Calu3 (cell line): Measurements from ENCODE around the gene PXMP2. TPM values are rescaled to one million over a fixed set of nuclear protein-coding genes. Genes with fewer than 3 reads are reported as not detected.
A peak's percentile ranks its signal among the peaks of the same experiment; 100 is the strongest.

ENCODE experiments used
- BruUV-seq: library from RNA; stranded (reverse); fragments of 400-500 nt; replicated peaks from 2 replicates; lab custom pipeline; 2021; lab: Mats Ljungman, UMichigan
- CTCF ChIA-PET: fragments of 300-600 bp; sonication (Branson Sonifier 250); formaldehyde crosslinking; loops from one replicate; lab custom pipeline; 2022; ENCODE audit warnings: antibody characterized with exemption; lab: Charles Lee
- DNase-seq: peaks from one replicate; pipeline ENCODE4 v3.0.0; 2022
- H3K27ac Mint-ChIP-seq: one replicate; pipeline ENCODE4 v1.8.0; 2022; ENCODE audit warnings: mixed read lengths; ENCODE audit not compliant: unreplicated experiment
- H3K27me3 Mint-ChIP-seq: one replicate; pipeline ENCODE4 v1.8.0; 2022; ENCODE audit warnings: mixed read lengths; ENCODE audit not compliant: unreplicated experiment
- H3K36me3 Mint-ChIP-seq: one replicate; pipeline ENCODE4 v1.8.0; 2022; ENCODE audit warnings: mild to moderate bottlenecking, moderate library complexity, mixed read lengths; ENCODE audit not compliant: insufficient read depth, unreplicated experiment
- H3K4me1 Mint-ChIP-seq: one replicate; pipeline ENCODE4 v1.8.0; 2022; ENCODE audit warnings: mild to moderate bottlenecking, low read depth, mixed read lengths; ENCODE audit not compliant: unreplicated experiment
- H3K4me3 Mint-ChIP-seq: one replicate; pipeline ENCODE4 v1.8.0; 2022; ENCODE audit warnings: mild to moderate bottlenecking, low read depth, moderate library complexity, mixed read lengths; ENCODE audit not compliant: unreplicated experiment
- H3K9me3 Mint-ChIP-seq: one replicate; pipeline ENCODE4 v1.8.0; 2022; ENCODE audit warnings: low read depth, mixed read lengths; ENCODE audit not compliant: unreplicated experiment
- CTCF ChIP-seq: fragments of 200-600 bp; IDR thresholded peaks from one replicate; pipeline ENCODE4 v1.8.0; 2022; ENCODE audit warnings: antibody characterized with exemption; ENCODE audit not compliant: unreplicated experiment
- intact Hi-C: fragments of 100-400 bp; cut with micrococcal nuclease; formaldehyde crosslinking; loops from one replicate; pipeline ENCODE4 v1.10.0; 2022; ENCODE audit not compliant: unreplicated experiment
- total RNA-seq: library from RNA; stranded (reverse); gene quantifications from 2 replicates; pipeline ENCODE4 v1.2.3, GENCODE V29; 2022

Gene PXMP2
- total RNA-seq, 1 experiment from 2014 or later: 41.9 TPM

- no peaks in the 10 kb centered on the region for H3K9me3 Mint-ChIP-seq
- no peak for TF ChIP-seq CTCF
- CTCF ChIA-PET: no interaction called here
- BruUV-seq: no TSS peak
- no peak for DNase-seq
- H3K27me3 Mint-ChIP-seq: no peaks in the 10 kb centered on the region
- peaks cover 99% of the 10 kb centered on the region for H3K36me3 Mint-ChIP-seq
- no peaks in the 10 kb centered on the region for H3K4me1 Mint-ChIP-seq
- intact Hi-C loops: no loop called here
- no peak overlapping the region for H3K4me3 Mint-ChIP-seq
- H3K27ac Mint-ChIP-seq: peak overlapping the region; percentile 24
Measured at GRCh38 chr12:132723015-132723763, 35.8 kb downstream of the PXMP2 start.

- Mint-ChIP-seq H3K27me3 (no peaks in the 10 kb centered on the region), H3K9me3 (no peaks in the 10 kb centered on the region), H3K4me3 (no peak overlapping the region), H3K27ac (peak overlapping the region; percentile 24), H3K36me3 (peaks cover 99% of the 10 kb centered on the region), H3K4me1 (no peaks in the 10 kb centered on the region)
- DNase-seq: no peak
- intact Hi-C loops: no loop called here
- TF ChIP-seq CTCF: no peak
- CTCF ChIA-PET: no interaction called here
- BruUV-seq: no TSS peak
Measured at GRCh38 chr12:132723764-132724140, 36.4 kb downstream of the PXMP2 start.

DNA sequence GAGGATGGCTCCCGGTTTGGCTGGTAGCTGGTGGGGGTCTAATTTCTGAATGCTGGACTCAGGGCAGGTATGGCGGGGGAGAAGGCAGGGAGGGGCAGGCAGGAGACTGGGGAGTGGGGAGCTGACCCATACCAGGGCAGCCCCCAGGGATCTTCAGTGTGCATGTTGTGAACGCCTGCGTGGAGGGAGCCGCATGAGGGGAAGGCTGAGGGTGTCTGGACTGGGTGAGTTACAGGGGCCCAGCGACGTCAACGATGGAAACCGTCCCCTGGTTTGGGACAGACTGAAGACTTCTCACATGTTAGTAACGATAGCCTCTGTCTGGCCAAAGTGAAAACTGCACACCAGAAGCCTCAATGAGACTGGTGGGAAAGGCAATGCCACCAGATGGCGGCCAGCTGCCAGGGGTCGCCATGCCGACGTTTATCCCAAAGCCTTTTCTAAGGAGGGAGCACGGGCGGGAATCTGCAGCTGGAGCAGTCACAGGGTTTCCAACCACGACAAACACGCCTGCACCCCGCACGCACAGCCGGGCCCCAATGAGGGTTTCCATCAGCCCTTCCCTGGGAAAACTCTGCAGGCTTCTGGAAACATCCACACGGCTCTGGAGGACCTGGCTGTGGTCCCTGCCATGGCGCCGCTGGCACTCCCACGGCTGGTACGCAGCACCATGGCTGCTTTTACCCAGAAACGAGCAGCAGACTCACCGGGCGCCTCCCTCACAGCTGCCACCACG is 37.3 kb downstream of the PXMP2 start:
- no peaks in the 10 kb centered on the region for H3K9me3 Mint-ChIP-seq
- intact Hi-C loops: no loop called here
- DNase-seq: no peak
- no peak overlapping the region for H3K4me3 Mint-ChIP-seq
- H3K27ac Mint-ChIP-seq: no peak overlapping the region
- no peak for TF ChIP-seq CTCF
- H3K36me3 Mint-ChIP-seq: peaks cover 99% of the 10 kb centered on the region
- no TSS peak for BruUV-seq
- H3K4me1 Mint-ChIP-seq: no peaks in the 10 kb centered on the region
- CTCF ChIA-PET: no interaction called here
- no peaks in the 10 kb centered on the region for H3K27me3 Mint-ChIP-seq

DNA sequence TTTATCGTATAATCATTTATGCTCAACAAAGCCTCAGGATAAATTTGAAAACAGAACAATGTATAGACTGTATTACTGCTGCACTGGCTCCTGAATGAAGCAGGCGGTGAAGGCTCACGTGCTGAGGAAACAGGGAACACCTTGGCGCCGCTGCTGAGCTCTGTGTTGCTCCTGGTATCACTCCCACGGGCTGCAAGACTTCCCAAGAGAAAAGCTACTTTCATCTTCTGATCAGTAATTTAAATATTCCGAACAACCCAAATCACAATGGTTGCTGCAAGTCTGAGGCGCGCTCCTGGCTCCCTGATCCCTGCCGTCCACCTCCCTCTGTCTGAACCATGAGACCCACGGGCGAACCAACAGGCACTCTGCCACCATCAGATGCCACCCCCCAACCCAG is 39.0 kb downstream of the PXMP2 start:
- Mint-ChIP-seq H3K9me3 (no peaks in the 10 kb centered on the region), H3K27me3 (no peaks in the 10 kb centered on the region), H3K36me3 (peaks cover 100% of the 10 kb centered on the region), H3K4me1 (no peaks in the 10 kb centered on the region), H3K27ac (no peak overlapping the region), H3K4me3 (no peak overlapping the region)
- no peak for DNase-seq
- intact Hi-C loops: no loop called here
- BruUV-seq: no TSS peak
- CTCF ChIA-PET: no interaction called here
- no peak for TF ChIP-seq CTCF
